DMS53 (cell line): ENCODE data around the gene CACNA2D3.

Experiments
- DNase-seq: peaks from one replicate; lab custom pipeline; 2025; lab: John Stamatoyannopoulos, UW

The CACNA2D3 gene

GRCh38 chr3:55006244-55006676, 883.9 kb downstream of the CACNA2D3 start:
- no peak for DNase-seq

- DNase-seq, result no peak
Observed at GRCh38 chr3:55007971-55008370, 885.6 kb downstream of the CACNA2D3 start.

GRCh38 chr3:55009372-55009771, 887.0 kb downstream of the CACNA2D3 start:
- DNase-seq, result no peak

- no peak for DNase-seq
Observed at GRCh38 chr3:55012091-55012490, 889.7 kb downstream of the CACNA2D3 start.

- no peak for DNase-seq
Observed at GRCh38 chr3:55013145-55013925, 891.0 kb downstream of the CACNA2D3 start.

DNA sequence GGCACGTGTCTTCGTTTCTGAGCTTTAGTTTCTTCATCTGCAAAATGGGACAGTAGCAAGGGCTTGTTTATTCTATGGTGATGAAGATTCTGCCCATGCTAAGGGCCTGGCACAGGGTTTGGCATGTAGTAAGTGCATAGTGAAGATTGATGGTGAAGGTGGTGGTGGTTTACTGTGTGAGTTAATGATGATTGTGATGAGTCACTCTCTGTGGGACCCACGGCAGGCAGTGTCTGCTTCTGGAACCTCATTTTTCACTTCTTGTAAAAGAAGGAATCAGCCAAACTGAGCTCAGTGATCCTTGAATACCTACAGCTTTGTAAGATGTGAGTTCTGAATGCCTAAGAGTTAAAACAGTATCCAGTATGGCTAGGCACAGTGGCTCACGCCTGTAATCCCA, 891.7 kb downstream of the CACNA2D3 start:
- DNase-seq, result no peak

GRCh38 chr3:55014906-55015305, 892.6 kb downstream of the CACNA2D3 start:
- DNase-seq, result no peak

DNA sequence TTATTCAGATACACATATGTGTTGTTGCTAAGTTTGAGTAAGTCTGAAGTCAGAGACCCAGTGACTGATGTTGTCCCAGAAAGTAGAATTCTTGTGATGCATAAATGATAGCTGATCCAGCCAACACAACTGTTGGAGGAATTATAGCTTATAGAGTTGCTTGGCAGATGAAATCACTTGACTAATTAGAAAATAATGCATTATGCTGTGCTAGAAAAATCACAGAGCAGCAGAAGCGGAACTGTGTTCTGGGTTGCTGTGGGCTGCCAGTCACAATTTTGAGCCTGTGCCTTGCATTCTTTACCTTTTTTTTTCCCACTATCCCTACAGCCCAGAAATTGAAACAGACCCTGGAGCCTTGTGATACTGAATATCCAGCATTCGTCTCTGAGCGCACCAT, 895.5 kb downstream of the CACNA2D3 start:
- no peak for DNase-seq

- DNase-seq, result no peak
Observed at GRCh38 chr3:55030938-55031337, 908.6 kb downstream of the CACNA2D3 start.

GRCh38 chr3:55036883-55037577, 914.7 kb downstream of the CACNA2D3 start:
- DNase-seq, result no peak

GRCh38 chr3:55042591-55042990, 920.2 kb downstream of the CACNA2D3 start:
- DNase-seq, result peak; percentile 2

GRCh38 chr3:55044486-55044885, 922.1 kb downstream of the CACNA2D3 start:
- DNase-seq, result no peak

GRCh38 chr3:55059027-55059629, 936.8 kb downstream of the CACNA2D3 start:
- DNase-seq, result no peak

GRCh38 chr3:55060896-55061719, 938.8 kb downstream of the CACNA2D3 start:
- DNase-seq, result no peak

- no peak for DNase-seq
Observed at GRCh38 chr3:55061720-55062034, 939.3 kb downstream of the CACNA2D3 start.

GRCh38 chr3:55064164-55064563, 941.8 kb downstream of the CACNA2D3 start:
- no peak for DNase-seq

- DNase-seq, result no peak
Observed at GRCh38 chr3:55065331-55065730, 943.0 kb downstream of the CACNA2D3 start.

DNA sequence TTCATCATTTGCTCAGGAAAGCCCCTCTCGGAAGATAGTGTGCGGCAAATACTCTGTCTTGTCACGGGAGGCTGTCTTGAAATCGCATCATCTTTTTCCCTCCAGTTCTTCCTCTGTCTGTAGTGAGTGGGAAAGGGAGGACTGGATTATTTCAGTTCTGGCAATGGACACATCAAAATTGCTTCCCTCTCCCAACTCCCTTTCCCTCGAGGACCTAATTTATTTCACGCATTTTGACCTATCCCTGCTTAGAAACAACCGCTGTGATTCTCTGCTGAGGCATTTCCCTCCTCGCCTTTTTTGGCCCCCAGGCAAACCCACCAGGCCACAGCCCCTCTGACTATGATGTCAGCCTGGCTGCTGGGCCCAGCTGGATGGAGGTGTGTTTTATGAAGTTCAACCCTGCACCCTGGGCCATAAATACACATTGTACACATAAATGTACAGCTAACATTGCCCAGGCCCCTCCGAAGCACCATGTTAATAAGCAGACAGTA, 944.2 kb downstream of the CACNA2D3 start:
- DNase-seq, result no peak

DNA sequence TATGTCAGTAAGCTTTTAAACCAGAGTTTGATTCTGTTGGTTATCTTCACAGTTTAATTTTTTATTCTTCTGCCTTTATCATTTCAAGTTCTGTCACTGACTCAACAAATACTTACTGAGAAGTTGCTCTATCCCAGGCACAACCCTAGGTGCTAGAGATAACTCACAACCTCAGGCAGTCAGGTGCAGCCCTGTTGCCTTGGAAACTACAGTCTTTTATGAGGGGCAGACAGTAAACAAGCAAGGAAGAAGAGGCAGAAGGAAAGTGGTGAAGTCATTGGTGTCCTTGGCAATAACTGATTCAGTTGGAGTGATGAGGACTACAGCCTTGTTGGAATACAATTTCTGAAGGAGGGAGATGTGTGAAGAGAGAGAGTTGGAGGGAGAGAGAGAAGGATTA, 947.6 kb downstream of the CACNA2D3 start:
- peak; percentile 36 for DNase-seq

GRCh38 chr3:55074796-55075195, 952.4 kb downstream of the CACNA2D3 start:
- no peak for DNase-seq

GRCh38 chr3:55075846-55076245, 953.5 kb downstream of the CACNA2D3 start:
- no peak for DNase-seq

GRCh38 chr3:55077726-55078125, 955.4 kb downstream of the CACNA2D3 start:
- DNase-seq, result no peak
